ENCODE results near the gene EBF4.

The EBF4 gene

GRCh38 chr20:2771631-2772080, 79.1 kb downstream of the EBF4 start:
- H3K4me3 ChIP-seq (ENCODE audit: low read depth, low read length) = no peak overlapping the region

GRCh38 chr20:2773812-2774211, 81.2 kb downstream of the EBF4 start:
- no peak overlapping the region for H3K4me3 ChIP-seq (ENCODE audit: low read depth, low read length)
- no peak for TF ChIP-seq CTCF (IDR thresholded peaks at IDR 0.05; ENCODE audit: low read depth, low read length)

More at GRCh38 chr20:2771631-2772080, 79.1 kb downstream of the EBF4 start:
- no peak for TF ChIP-seq CTCF (IDR thresholded peaks at IDR 0.05; ENCODE audit: low read depth, low read length)

GRCh38 chr20:2775139-2775538, 82.6 kb downstream of the EBF4 start:
- TF ChIP-seq CTCF (IDR thresholded peaks at IDR 0.05; ENCODE audit: low read depth, low read length) = no peak
- no peak overlapping the region for H3K4me3 ChIP-seq (ENCODE audit: low read depth, low read length)

- H3K4me3 ChIP-seq (ENCODE audit: low read depth, low read length) = no peak overlapping the region
- no peak for TF ChIP-seq CTCF (IDR thresholded peaks at IDR 0.05; ENCODE audit: low read depth, low read length)
These were observed 86.2 kb downstream of the EBF4 start for GRCh38 chr20:2778602-2779321.

- no peak overlapping the region for H3K4me3 ChIP-seq (ENCODE audit: low read depth, low read length)
- TF ChIP-seq CTCF (IDR thresholded peaks at IDR 0.05; ENCODE audit: low read depth, low read length) = no peak
These were observed 88.4 kb downstream of the EBF4 start for GRCh38 chr20:2780948-2781347.

- no peak overlapping the region for H3K4me3 ChIP-seq (ENCODE audit: low read depth, low read length)
- TF ChIP-seq CTCF (IDR thresholded peaks at IDR 0.05; ENCODE audit: low read depth, low read length) = no peak
These were observed 91.5 kb downstream of the EBF4 start for GRCh38 chr20:2783908-2784566.

- H3K4me3 ChIP-seq (ENCODE audit: low read depth, low read length) = no peak overlapping the region
These were observed 100.9 kb downstream of the EBF4 start for GRCh38 chr20:2793471-2793870.

More at GRCh38 chr20:2793471-2793870, 100.9 kb downstream of the EBF4 start:
- TF ChIP-seq CTCF (IDR thresholded peaks at IDR 0.05; ENCODE audit: low read depth, low read length) = no peak
